ENCODE results near the gene PPP2R5A. TPM values are rescaled to one million over a fixed set of nuclear protein-coding genes. Genes with fewer than 3 reads are reported as not detected.

PPP2R5A gene
- 10 to 100 TPM; 29.4 to 33.9 (median 30.2) TPM for polyA plus RNA-seq (ENCODE audit: insufficient read length in 3 of 3)
- long read RNA-seq, donor 1, transcript PPP2R5A-201 (13 exons, 3,128 nt): major isoform, 9 of 22 reads
- long read RNA-seq, donor 1, partial matches to known transcripts: 13 of 22 reads
- long read RNA-seq, donor 1, other reads (novel, unspliced or antisense): 0 of 22 reads
- long read RNA-seq, donor 2, partial matches to known transcripts: 0 of 3 reads
- long read RNA-seq, donor 2, other reads (novel, unspliced or antisense): 0 of 3 reads
- long read RNA-seq, donor 3, partial matches to known transcripts: 32 of 35 reads
- long read RNA-seq, donor 3, other reads (novel, unspliced or antisense): 0 of 35 reads
- long read RNA-seq, donor 4: 0 reads
- long read RNA-seq, donor 5, partial matches to known transcripts: 0 of 4 reads
- long read RNA-seq, donor 5, other reads (novel, unspliced or antisense): 0 of 4 reads
- long read RNA-seq, donor 6, partial matches to known transcripts: 0 of 2 reads
- long read RNA-seq, donor 6, other reads (novel, unspliced or antisense): 0 of 2 reads
- long read RNA-seq, donor 7, transcript PPP2R5A-201 (13 exons, 3,128 nt): major isoform, 7 of 16 reads
- long read RNA-seq, donor 7, partial matches to known transcripts: 0 of 16 reads
- long read RNA-seq, donor 7, other reads (novel, unspliced or antisense): 9 of 16 reads
- long read RNA-seq, donor 8: 0 reads
- long read RNA-seq, donor 9, partial matches to known transcripts: 0 of 4 reads
- long read RNA-seq, donor 9, other reads (novel, unspliced or antisense): 0 of 4 reads
- long read RNA-seq, donor 10, partial matches to known transcripts: 14 of 18 reads
- long read RNA-seq, donor 10, other reads (novel, unspliced or antisense): 0 of 18 reads
- long read RNA-seq, donor 11, partial matches to known transcripts: 0 of 3 reads
- long read RNA-seq, donor 11, other reads (novel, unspliced or antisense): 0 of 3 reads
- long read RNA-seq, donor 12, transcript PPP2R5A-201 (13 exons, 3,128 nt): major isoform, 5 of 23 reads
- long read RNA-seq, donor 12, partial matches to known transcripts: 18 of 23 reads
- long read RNA-seq, donor 12, other reads (novel, unspliced or antisense): 0 of 23 reads
- long read RNA-seq, donor 13: 0 reads
- long read RNA-seq, donor 14: 0 reads
- long read RNA-seq, donor 15, transcript PPP2R5A-201 (13 exons, 3,128 nt): major isoform, 7 of 7 reads
- long read RNA-seq, donor 15, partial matches to known transcripts: 0 of 7 reads
- long read RNA-seq, donor 15, other reads (novel, unspliced or antisense): 0 of 7 reads
- long read RNA-seq, donor 16, transcript PPP2R5A-201 (13 exons, 3,128 nt): major isoform, 5 of 5 reads
- long read RNA-seq, donor 16, partial matches to known transcripts: 0 of 5 reads
- long read RNA-seq, donor 16, other reads (novel, unspliced or antisense): 0 of 5 reads

DNA sequence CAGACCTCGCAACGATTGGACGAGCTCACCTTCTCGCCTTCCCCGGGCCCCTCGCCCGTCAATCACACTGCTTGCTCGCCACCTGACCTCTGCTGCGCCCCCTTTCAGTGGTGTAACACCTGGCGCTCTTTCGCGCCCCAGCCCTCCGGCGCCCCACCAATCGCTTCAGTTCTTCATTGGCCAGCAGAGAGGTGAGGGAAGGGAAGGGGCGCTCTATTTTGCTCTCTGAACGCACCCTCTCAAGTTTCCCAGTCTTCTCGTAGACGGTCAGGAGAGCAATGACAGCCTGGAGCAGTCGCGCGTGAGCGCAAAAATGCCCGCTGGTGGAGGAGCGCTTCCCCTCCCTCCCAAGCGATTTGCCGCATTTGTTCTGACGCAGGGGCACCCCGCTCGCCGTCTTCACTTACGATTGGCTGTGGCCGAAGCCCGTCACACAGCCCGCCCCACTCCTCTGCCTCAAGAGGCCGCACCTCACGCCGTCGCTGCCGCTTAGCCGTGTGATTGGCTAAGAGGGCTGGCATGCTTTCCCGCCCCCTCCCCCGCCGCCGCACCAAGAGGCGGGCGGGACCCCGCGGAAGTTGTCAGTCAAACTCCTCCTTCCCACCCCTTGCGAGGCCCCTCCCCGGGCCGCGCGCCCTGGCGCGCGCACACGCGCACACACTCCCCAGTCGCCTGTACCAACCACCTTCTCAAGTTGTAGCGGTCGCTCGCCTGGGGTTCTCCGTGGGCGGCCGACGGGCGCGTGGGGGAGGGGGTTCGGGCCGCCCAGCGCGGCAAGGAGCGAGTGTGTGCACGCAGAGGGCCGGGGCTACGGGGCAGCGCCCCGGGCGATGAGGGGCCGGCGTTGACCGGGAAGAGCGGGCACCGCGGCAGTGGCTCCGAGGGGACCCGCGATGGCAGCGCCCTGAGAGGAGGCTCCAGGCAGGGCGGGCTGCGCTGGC lies at the start of gene PPP2R5A:
Gene PPP2R5A (plus strand): TSS at position 667 of the 941 bp plus-strand sequence. CDS start 701 bp downstream, outside the sequence.
- DNase-seq: peak; percentile 99

GRCh38 chr1:212235857-212236256 lies 49.4 kb upstream of the PPP2R5A start:
- DNase-seq: no peak

DNA sequence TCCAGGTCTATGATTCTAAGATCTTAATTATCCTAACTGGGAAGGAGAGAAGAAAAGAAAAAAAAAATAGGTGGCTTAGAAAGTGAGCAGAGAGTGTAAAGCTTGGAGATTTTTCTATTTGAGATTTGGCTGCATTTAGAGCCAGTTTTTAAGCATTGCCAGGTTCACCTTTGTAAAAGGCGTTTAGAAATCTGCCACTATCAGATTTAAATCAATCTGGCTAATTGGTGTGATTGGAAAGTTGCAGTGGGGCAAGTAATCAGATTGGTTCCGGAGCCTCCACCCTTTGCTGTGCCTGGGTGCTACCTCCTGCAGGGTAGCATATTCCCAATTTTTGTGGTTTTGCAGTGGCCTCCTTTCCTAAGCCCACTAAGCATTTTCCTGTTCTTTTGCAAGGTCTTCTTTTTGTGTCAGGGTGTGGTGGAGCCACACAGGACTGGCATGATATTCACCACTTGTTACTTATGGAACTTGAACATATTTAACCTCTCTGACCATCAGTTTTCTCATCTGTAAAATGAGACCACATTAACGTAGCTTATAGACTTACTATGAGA lies 48.5 kb upstream of the PPP2R5A start:
- no peak for DNase-seq

DNA sequence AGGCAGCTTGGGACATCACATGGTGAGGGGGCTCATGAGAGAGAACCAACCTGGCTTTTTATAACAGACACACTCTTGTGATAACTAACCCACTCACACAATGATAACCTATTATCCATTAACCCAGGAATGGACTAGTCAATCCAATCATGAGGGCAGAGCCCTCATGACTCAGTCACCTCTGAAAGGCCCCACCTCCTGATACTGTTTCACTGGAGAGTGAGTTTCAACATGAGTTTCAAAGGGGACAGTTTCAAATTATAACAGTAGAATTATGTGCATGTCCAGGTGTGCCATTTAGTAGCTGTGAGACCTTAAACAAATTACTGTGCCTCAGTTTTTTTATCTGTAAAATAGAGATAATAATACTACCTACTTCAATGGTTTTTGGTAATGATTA lies 47.6 kb upstream of the PPP2R5A start:
- no peak for DNase-seq

GRCh38 chr1:212238552-212238951 lies 46.7 kb upstream of the PPP2R5A start:
- no peak for DNase-seq

DNA sequence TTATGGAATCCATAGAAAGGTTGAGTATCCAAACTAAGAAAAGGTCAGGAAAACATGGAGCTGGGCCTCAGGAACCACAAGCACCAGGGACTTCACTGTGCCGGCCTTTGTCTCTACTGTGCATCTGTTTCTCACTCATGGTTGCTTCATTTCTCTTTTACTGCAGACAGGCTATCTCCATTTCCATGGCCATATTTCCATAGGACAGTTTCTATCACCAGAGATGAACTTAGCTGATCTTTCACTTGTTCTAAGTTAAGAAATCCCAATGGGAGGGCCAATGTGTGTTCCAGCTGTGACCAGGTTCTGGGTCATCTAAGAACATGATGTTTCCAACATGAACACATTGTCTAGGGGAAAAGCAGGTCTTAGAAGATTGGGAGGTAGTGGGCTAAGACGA lies 43.7 kb upstream of the PPP2R5A start:
- DNase-seq: no peak

- no peak for DNase-seq
Measured at GRCh38 chr1:212241957-212242287, 43.3 kb upstream of the PPP2R5A start.

DNA sequence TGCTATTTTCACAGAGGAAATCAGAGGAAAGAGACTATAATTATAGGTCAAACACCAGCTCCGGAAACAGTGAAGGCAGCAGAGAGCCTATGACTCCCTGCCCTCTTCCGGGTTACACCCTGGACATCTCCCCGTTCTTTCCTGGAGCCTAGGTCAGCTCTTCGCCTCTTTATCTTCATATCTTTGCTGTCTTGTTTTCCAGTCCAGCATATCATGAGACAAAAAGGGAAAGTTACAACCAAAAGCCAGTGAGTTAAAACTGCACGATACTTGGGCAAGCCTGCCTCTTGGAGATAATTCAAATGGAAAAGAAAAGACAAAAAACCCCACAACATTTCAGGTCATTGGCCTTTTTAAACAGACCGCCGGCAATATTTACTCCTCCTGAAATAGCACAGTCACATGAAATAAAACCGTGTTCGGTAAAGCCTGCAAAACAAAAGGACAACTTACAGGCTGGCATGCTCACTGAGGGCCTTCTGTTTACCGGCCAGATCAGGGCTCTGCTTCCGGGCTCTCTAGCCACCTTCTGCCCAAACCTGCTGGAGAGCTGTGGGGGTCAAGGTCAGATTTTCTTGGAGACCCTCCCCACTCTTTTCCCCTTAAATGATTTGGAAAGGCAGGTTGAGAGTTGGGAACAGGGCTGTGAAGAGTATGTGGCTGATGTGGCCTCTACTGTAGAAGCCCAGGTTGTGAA lies 42.8 kb upstream of the PPP2R5A start:
- DNase-seq: no peak

DNA sequence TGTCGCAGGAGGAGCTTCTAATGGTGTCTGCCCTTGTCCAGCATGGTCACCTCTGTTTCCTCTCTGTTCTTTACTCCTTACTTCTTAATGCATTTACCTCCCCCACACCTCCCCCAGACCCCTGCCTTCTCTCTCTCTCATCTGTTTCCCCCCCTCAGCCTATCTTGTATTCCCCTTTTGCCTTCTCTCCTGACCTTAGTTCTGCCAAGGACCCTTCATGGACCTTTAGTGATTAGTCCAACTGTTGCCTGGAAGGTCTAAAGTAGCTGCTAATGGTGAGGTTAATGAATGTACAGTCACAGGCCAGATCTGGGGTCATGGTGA lies 42.3 kb upstream of the PPP2R5A start:
- no peak for DNase-seq

- DNase-seq: no peak
Measured at GRCh38 chr1:212244441-212244840, 40.8 kb upstream of the PPP2R5A start.

- DNase-seq: no peak
Measured at GRCh38 chr1:212247179-212247721, 38.0 kb upstream of the PPP2R5A start.

- no peak for DNase-seq
Measured at GRCh38 chr1:212247988-212248387, 37.2 kb upstream of the PPP2R5A start.

DNA sequence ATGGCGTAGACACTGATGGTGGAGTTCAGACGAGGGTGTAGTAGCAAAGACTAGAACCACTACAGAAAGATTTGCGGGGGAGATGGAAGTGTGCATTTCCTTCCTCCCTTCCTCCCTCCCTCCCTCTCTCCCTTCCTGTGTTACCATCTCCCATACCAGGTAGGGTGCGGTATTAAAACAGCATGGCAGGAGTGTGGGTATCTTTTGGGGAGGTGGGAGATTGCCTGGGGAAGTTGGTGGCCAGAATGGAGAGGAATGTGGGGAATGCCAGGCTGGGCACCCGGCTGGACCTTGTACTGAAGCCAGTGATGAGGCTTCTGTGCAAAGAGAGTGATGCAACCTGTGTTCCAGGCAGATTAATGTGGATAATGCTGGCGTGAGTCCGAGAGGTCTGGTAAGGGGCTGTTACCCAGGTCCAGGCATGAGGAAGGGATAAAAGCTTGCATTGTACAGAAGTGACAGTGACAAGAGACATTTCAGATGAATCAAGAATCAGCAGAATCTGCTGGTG lies 30.3 kb upstream of the PPP2R5A start:
- DNase-seq: no peak

DNA sequence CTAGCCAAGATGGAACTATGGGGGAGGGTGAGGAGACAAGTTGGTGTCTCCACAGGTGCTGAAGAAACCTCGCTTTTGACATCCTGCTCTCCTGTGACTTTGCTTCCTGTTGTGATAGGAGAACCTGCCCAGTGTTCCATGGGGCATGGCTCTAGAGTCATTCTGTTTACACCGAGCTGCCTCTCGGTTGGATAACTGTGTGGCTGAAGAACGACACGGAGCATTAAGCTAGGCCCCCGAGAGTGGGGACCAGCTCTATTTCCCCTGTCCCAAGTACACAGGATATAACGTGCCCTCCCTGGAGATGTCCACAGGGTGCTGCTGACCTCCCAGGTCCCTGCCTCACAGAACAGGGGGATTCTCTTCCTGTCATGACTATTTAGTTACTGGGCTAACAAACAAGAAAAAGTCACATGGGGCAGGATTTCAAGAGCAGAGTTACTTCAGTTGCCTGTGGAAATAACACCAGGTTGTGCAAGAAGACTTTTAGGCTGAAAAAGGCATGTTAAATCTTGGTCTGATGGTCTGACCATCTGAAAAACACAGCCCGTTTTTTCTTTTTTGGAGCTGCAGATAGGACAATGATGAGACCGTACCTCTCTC lies 29.4 kb upstream of the PPP2R5A start:
- DNase-seq: no peak

- no peak for DNase-seq
Measured at GRCh38 chr1:212256369-212256768, 28.8 kb upstream of the PPP2R5A start.

GRCh38 chr1:212257157-212257556 lies 28.1 kb upstream of the PPP2R5A start:
- DNase-seq: no peak

DNA sequence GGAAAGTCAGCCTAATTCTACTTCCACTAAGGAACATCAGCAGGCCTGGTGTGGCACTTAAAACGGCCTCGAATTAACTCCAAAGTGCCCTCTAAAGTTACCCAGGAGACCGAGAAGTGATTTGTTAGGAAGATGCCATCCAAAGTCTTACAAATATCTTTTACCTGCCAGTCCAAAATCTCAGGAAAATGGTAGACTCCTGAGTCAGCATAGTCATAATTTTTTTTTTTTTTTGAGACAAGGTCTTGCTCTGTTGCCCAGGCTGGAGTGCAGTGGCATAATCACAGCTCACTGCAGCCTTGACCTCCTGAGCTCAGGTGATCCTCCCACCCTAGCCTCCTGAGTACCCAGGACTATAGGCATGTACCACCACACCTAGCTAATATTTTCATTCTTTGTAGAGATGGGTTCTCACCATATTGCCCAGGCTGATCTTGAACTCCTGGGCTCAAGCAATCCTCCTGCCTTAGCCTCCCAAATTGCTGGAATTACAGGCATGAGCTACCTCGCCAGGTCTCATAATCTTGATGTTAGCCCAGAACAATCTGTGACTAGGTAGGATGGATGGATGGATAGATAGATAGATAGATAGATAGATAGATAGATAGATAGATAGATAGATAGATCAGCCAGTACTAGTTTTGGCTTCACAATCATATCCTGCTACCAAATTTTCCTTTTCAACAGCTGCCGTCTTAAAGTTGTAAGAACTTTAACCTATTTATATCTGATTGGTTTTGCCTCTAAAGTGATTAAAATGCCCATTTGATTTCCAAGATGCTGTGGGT lies 25.3 kb upstream of the PPP2R5A start:
- DNase-seq: no peak
